HG02981 (cell line): ENCODE data around the gene TMEM19.
"Not testable (repeated sequence)": the region's sequence is repeated elsewhere in the genome, so short reads cannot be mapped to it uniquely, and the experiment has no call there.

Experiments used
- ATAC-seq: cut with Tn5 transposase; IDR thresholded peaks from one replicate; pipeline ENCODE4 v1.9.1; 2021; ENCODE audit warnings: mild to moderate bottlenecking, moderate library complexity; ENCODE audit not compliant: unreplicated experiment

The TMEM19 gene

DNA sequence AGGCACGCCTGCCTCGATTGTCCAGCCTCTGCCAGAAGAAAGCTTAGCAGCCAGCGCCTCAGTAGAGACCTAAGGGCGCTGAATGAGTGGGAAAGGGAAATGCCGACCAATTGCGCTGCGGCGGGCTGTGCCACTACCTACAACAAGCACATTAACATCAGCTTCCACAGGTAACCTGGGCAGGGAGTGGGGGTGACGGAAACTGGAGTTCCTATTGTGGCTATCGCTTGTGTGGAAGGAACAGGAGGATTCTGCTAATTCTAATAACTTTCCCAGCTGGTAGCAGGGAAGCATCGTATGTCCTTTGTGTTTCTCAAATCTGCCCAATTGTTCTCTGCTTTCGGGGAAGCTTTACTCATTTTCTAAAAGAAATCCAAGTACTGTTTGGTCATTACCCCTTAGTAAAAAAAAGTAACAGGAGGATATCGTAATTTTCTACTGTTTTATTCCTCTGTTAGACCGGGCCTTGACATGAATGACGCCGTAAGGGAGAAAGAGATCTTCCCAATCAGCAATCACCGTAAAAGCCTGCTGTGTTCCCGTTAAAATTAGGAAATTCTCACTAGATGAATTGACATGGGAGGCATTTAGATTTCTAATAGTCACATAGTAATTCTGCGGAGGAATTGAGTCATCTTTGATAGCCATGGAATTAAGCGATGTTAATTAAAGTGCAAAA is 21.3 kb upstream of the TMEM19 start:
- ATAC-seq = no peak

DNA sequence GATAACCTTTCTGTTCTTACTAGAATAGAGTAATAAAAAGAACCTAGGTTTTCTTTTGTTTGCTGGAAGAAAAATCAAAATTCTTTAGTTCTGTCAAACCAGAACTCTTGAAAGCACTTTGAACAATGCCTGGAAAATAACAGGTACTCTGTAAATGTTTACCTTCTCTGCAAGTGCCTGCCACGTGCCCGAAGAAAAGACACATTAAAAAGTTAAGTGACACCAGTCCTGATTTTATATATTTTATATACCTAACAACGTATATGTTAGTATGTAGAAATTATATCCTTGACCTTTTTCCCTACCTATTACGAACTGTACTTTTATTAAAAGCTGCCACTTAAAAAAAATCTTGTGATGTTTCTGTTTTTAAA is 20.8 kb upstream of the TMEM19 start:
- no peak for ATAC-seq

- ATAC-seq = no peak
These were observed 19.6 kb upstream of the TMEM19 start for GRCh38 chr12:71666259-71666658.

DNA sequence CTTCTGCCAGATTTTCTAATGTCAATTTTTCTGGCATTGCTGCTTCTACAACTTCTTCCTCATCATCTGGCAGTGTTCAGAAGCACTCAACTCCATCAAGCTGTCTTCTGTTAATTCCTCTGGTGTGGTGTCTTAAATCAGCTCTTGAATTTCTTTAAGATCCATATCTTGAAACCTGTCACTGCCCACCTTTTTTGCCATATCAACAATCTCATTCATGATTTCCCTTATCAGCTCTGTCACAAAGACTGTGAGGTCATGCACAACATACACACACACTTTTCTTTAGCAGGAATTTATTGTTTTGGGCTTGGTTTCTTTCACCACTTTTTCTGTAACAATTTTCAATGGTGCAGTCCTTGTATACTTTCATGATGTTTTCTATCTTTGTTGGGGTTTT is 14.6 kb upstream of the TMEM19 start:
- no peak for ATAC-seq

DNA sequence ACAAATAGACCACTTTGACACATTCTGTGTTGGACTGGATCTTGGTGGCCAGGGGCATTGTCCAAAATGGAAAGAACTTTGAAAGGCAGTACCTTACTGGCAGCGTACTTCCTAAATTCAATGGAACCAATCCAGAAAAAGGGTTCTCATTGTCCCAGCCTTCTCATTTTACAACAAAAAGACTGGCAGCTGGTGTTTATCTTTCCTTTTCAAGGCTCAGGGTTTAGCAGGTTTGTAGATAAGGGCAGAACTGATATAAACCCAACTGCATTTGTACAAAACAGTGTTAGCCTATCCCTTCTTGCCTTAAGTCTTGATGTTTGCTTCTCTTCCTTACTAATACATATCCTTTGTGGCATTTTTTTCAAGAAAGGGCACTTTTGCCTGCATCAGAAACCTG is 14.1 kb upstream of the TMEM19 start:
- ATAC-seq = no peak

- ATAC-seq = no peak
These were observed 3.4 kb upstream of the TMEM19 start for GRCh38 chr12:71682466-71682865.

GRCh38 chr12:71683633-71684032 is 2.2 kb upstream of the TMEM19 start:
- no peak for ATAC-seq

DNA sequence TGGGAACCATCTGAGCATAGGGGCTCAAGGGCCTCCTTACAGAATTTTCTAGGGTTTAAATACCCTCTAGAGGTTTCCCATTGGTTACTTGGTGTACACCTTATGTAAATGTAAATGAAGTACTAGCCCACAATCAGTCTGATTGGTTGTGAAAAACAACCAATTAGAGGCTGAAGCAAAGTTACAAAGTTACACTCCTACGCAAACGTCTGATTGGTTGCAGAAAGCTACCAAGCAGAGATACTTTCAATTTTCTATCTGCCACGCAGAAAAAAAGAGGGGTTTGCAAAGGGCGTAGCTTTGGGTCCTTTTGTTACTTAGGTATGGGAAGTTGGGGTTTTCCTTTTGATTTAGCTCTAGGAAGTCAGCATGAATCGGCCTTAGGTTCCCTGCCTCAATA is 1.8 kb upstream of the TMEM19 start:
- ATAC-seq = no peak

DNA sequence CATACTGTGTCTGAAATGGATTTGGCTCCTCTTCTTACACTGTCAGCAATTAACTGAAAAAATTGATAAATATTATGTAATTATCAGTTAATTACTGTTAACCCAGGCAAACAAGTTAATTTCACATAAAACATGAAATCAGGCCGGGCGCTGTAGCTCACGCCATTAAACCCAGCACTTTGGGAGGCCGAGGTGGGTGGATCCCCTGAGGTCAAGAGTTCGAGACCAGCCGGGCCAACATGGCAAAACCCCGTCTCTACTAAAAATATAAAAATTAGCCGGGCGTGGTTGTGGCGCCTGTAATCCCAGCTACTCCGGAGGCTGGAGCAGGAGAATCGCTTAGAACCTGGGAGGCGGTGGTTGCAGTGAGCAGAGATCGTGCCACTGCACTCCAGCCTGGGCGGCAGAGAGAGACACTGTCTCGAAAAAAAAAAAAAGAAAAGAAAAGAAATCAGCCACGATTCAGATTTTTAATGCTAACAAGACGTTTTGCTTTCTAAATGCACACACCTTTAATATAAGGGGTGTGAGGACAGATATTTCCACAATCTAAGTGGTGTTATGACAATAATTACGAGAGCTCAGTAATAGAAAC is 473 bp upstream of the TMEM19 start:
- no peak for ATAC-seq

GRCh38 chr12:71686658-71687025 is 760 bp downstream of the TMEM19 start:
- no peak for ATAC-seq

DNA sequence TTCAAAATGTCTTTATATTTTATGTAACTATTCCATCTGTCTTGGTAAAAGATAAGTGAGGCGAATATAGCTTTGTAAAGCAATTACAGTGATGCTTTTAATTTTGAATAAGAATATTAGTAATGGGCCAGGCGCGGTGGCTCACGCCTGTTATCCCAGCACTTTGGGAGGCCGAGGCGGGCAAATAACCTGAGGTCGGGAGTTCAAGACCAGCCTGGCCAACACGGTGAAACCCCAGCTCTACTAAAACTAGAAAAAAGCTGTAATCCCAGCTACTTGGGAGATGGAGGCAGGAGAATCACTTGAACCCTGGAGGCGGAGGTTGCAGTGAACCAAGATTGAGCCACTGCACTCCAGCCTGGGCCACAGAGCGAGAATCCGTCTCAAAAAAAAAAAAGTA is 1.3 kb downstream of the TMEM19 start:
- not testable (repeated sequence) for ATAC-seq

GRCh38 chr12:71688961-71689570 is 3.2 kb downstream of the TMEM19 start:
- no peak for ATAC-seq

- ATAC-seq = no peak
These were observed 5.7 kb downstream of the TMEM19 start for GRCh38 chr12:71691504-71692129.

GRCh38 chr12:71693126-71693525 is 7.2 kb downstream of the TMEM19 start:
- no peak for ATAC-seq

GRCh38 chr12:71693651-71694050 is 7.8 kb downstream of the TMEM19 start:
- peak; percentile 10 for ATAC-seq

GRCh38 chr12:71694099-71694820 is 8.4 kb downstream of the TMEM19 start:
- ATAC-seq = peak; percentile 80

DNA sequence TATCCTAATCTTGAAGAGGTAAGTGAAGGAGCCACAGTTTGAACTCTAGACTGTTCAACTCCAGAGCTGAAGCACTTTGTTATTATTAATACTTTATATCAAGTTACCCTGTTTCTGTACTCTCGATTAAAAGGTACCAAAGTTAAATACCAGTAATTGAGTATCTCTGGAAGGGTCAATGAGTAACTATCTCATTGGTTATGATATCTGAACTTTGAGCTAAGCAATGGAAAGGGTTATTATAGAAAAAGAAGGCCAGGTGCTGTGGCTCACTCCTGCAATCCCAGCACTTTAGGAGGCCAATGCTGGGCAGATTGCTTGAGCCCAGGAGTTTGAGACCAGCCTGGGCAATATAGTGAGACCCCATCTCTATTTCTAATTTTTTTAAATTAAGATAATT is 9.9 kb downstream of the TMEM19 start:
- ATAC-seq = no peak

GRCh38 chr12:71702181-71702580 is 16.3 kb downstream of the TMEM19 start:
- not testable (repeated sequence) for ATAC-seq

GRCh38 chr12:71702590-71702989 is 16.7 kb downstream of the TMEM19 start:
- no peak for ATAC-seq

GRCh38 chr12:71703206-71703605 is 17.3 kb downstream of the TMEM19 start:
- ATAC-seq = no peak

DNA sequence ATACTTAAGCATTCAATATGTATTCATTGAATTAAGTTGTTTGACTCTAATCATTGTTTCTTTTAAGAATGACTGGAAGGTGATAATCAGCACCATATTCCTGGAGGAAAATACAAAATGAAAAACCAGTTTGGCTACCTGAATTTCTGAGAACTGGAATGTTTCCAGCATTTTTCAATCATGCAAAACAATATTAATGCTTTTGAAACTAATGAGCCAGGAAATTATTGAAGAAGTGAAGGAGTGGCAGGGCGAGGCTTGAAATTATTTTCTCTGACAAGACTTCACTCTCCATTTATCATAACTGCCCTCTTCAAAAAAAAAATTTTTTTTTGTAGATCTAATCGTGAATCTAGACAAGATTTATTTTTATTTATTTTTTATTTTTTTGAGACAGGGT is 19.0 kb downstream of the TMEM19 start:
- no peak for ATAC-seq
